A549 (cell line): Measurements from ENCODE around the gene SALL4. TPM values are rescaled to one million over a fixed set of nuclear protein-coding genes. Genes with fewer than 3 reads are reported as not detected.

Experiments
- ATAC-seq, 2 experiments: fragments of 200-7000 bp in 1 of 2; fragments of >200 bp in 1 of 2; cut with Nextera tagmentation in 1 of 2; cut with Tn5 transposase in 1 of 2; 3 replicates each; pipeline versions ENCODE4 v1.8.0 to v1.9.1; 2018 to 2020; ENCODE audit warnings: mild to moderate bottlenecking in 1 of 2, moderate library complexity in 1 of 2
- CTCF ChIA-PET: fragments of 300-600 bp; sonication (Branson Sonifier 250); formaldehyde crosslinking; extraction: SDS; loops from one replicate; lab custom pipeline; 2021; ENCODE audit warnings: antibody characterized with exemption, inconsistent platforms; lab: Yijun Ruan, JAX
- POLR2A ChIA-PET: fragments of 350-600 bp; formaldehyde crosslinking; extraction: SDS; loops from one replicate; lab custom pipeline; 2021; ENCODE audit warnings: antibody characterized with exemption, inconsistent platforms; lab: Yijun Ruan, JAX
- DNase-seq, 2 experiments: peaks; one replicate each; pipeline versions ENCODE4 v3.0.0 to v3.0.0-alpha.2; 2011 to 2016; ENCODE audit warnings: low read depth in 1 of 2, low spot score in 1 of 2
- FAIRE-seq: peaks from 2 replicates; lab custom pipeline; 2011; peaks lifted over from hg19 to GRCh38; lab: Jason Lieb, UNC
- H3K27ac ChIP-seq, 2 experiments: fragments of >200 bp; sonication (Bioruptor Twin); formaldehyde crosslinking; 3 replicates each; pipeline ENCODE4 v1.5.1; 2016 to 2017
- H3K4me1 ChIP-seq: fragments of >200 bp; sonication (Bioruptor Twin); formaldehyde crosslinking; 3 replicates; pipeline ENCODE4 v1.6.1; 2016
- H3K4me2 ChIP-seq: fragments of >200 bp; sonication (Bioruptor Twin); formaldehyde crosslinking; 3 replicates; pipeline ENCODE4 v1.6.1; 2016
- H3K4me3 ChIP-seq: fragments of >200 bp; sonication (Bioruptor Twin); formaldehyde crosslinking; 3 replicates; pipeline ENCODE4 v1.5.1; 2016
- H3K9me3 ChIP-seq: fragments of >200 bp; sonication (Bioruptor Twin); formaldehyde crosslinking; 3 replicates; pipeline ENCODE4 v1.6.1; 2016
- BHLHE40 ChIP-seq: IDR thresholded peaks from 2 replicates; pipeline ENCODE4 v1.6.1; 2012; ENCODE audit warnings: low read depth, low read length, inconsistent platforms
- CHD2 ChIP-seq: fragments of 150-350 bp; IDR thresholded peaks from 2 replicates; pipeline ENCODE4 v1.6.1; 2014; ENCODE audit warnings: low read length; ENCODE audit not compliant: partially characterized antibody
- ELK1 ChIP-seq: fragments of 150-350 bp; IDR thresholded peaks from 2 replicates; pipeline ENCODE4 v1.6.1; 2014; ENCODE audit warnings: low read depth, mild to moderate bottlenecking, low read length
- EP300 ChIP-seq, 2 experiments: fragments of >200 bp; sonication (Bioruptor Twin); formaldehyde crosslinking; IDR thresholded peaks; 2 replicates in 1 of 2; 3 replicates in 1 of 2; pipeline ENCODE4 v1.6.1; 2016 to 2017
- ESRRA ChIP-seq: fragments of 150-350 bp; IDR thresholded peaks from 2 replicates; pipeline ENCODE4 v1.6.1; 2014; ENCODE audit warnings: mild to moderate bottlenecking, low read length, borderline replicate concordance
- FOXS1 ChIP-seq: fragments of 250-450 bp; sonication (Bioruptor Pico); IDR thresholded peaks from 2 replicates; pipeline ENCODE4 v1.5.0; 2020; ENCODE audit warnings: mild to moderate bottlenecking, moderate library complexity
- HMGXB4 ChIP-seq: fragments of 250-450 bp; sonication (Bioruptor Pico); IDR thresholded peaks from 2 replicates; pipeline ENCODE4 v1.5.0; 2021; ENCODE audit warnings: mild to moderate bottlenecking, moderate library complexity, borderline replicate concordance
- HOXA7 ChIP-seq: fragments of 250-450 bp; sonication (Bioruptor Pico); IDR thresholded peaks from 2 replicates; pipeline ENCODE4 v1.5.0; 2020; ENCODE audit warnings: mild to moderate bottlenecking, moderate library complexity
- HOXB13 ChIP-seq: fragments of 250-450 bp; sonication (Bioruptor Pico); IDR thresholded peaks from 2 replicates; pipeline ENCODE4 v1.5.0; 2020; ENCODE audit warnings: low read depth, mild to moderate bottlenecking, moderate library complexity
- JUNB ChIP-seq: fragments of >200 bp; sonication (Bioruptor Twin); formaldehyde crosslinking; IDR thresholded peaks from 2 replicates; pipeline ENCODE4 v1.6.1; 2016
- KDM5A ChIP-seq: fragments of 200-600 bp; sonication (generic); IDR thresholded peaks from 2 replicates; pipeline ENCODE4 v1.6.1; 2016; ENCODE audit warnings: antibody characterized with exemption, mild to moderate bottlenecking
- MAFK ChIP-seq: fragments of 450-650 bp; IDR thresholded peaks from 2 replicates; pipeline ENCODE4 v1.6.1; 2014; ENCODE audit not compliant: partially characterized antibody
- MAZ ChIP-seq: fragments of 150-350 bp; IDR thresholded peaks from 2 replicates; pipeline ENCODE4 v1.6.1; 2014; ENCODE audit warnings: antibody characterized with exemption, low read depth, low read length, borderline replicate concordance
- MYC ChIP-seq: IDR thresholded peaks from 2 replicates; pipeline ENCODE4 v1.6.1; 2012; ENCODE audit warnings: mild to moderate bottlenecking, inconsistent platforms, low read length, improper control_type of control experiment, borderline replicate concordance
- NPAS2 ChIP-seq: fragments of 250-450 bp; sonication (Bioruptor Pico); IDR thresholded peaks from 2 replicates; pipeline ENCODE4 v1.8.0; 2022; ENCODE audit warnings: mild to moderate bottlenecking, moderate library complexity, borderline replicate concordance
- NR3C1 ChIP-seq: fragments of >200 bp; sonication (Bioruptor Twin); formaldehyde crosslinking; IDR thresholded peaks from 3 replicates; pipeline ENCODE4 v1.6.1; 2017
- PHF8 ChIP-seq: fragments of 200-600 bp; sonication (generic); IDR thresholded peaks from 2 replicates; pipeline ENCODE4 v1.6.1; 2016; ENCODE audit warnings: low read depth, mild to moderate bottlenecking, antibody characterized with exemption, moderate library complexity, borderline replicate concordance
- RAD21 ChIP-seq, 2 experiments: fragments of >200 bp in 1 of 2; sonication (Bioruptor Twin) in 1 of 2; formaldehyde crosslinking in 1 of 2; IDR thresholded peaks in 1 of 2; conservative IDR thresholded peaks in 1 of 2; 2 replicates in 1 of 2; 3 replicates in 1 of 2; pipeline ENCODE4 v1.6.1; 2012 to 2018; ENCODE audit warnings: inconsistent platforms in 1 of 2
- RARB ChIP-seq: fragments of 250-450 bp; sonication (Bioruptor Pico); IDR thresholded peaks from 2 replicates; pipeline ENCODE4 v1.8.0; 2021; ENCODE audit warnings: mild to moderate bottlenecking, moderate library complexity
- RCOR1 ChIP-seq: fragments of 150-350 bp; IDR thresholded peaks from 2 replicates; pipeline ENCODE4 v1.6.1; 2014; ENCODE audit warnings: antibody characterized with exemption, low read length, low read depth
- RFX5 ChIP-seq: fragments of 450-650 bp; IDR thresholded peaks from 2 replicates; pipeline ENCODE4 v1.7.1; 2014; ENCODE audit warnings: antibody characterized with exemption, mild to moderate bottlenecking, moderate library complexity
- SMC3 ChIP-seq: fragments of >200 bp; sonication (Bioruptor Twin); formaldehyde crosslinking; IDR thresholded peaks from 3 replicates; pipeline ENCODE4 v1.6.1; 2018; ENCODE audit warnings: inconsistent platforms
- SREBF2 ChIP-seq: fragments of 450-650 bp; IDR thresholded peaks from 2 replicates; pipeline ENCODE4 v1.6.1; 2014; ENCODE audit warnings: mild to moderate bottlenecking, moderate library complexity
- TFCP2L1 ChIP-seq: fragments of 250-450 bp; sonication (Bioruptor Pico); IDR thresholded peaks from 2 replicates; pipeline ENCODE4 v1.5.0; 2021; ENCODE audit warnings: mild to moderate bottlenecking
- ZFP36 ChIP-seq: fragments of 450-650 bp; IDR thresholded peaks from 2 replicates; pipeline ENCODE4 v1.6.1; 2014; ENCODE audit warnings: borderline replicate concordance; ENCODE audit not compliant: partially characterized antibody
- ZSCAN20 ChIP-seq: fragments of 250-450 bp; sonication (Bioruptor Pico); IDR thresholded peaks from 2 replicates; pipeline ENCODE4 v1.8.0; 2022; ENCODE audit warnings: mild to moderate bottlenecking, moderate library complexity
- WGBS: methylation state at CpG from one replicate; pipeline ENCODE4 v1.1.6; 2017; ENCODE audit errors: missing lambda C conversion rate; 5-methylcytosine and 5-hydroxymethylcytosine counted together
- polyA plus RNA-seq, 4 experiments: library from polyadenylated mRNA; depleted of rRNA in 3 of 4; stranded (reverse); fragments of >200 nt; fragmentation: RNase III in 1 of 4; extraction: RNeasy Plus Mini Kit Qiagen cat#74134 plus additional on column Dnase treatment in 1 of 4; gene quantifications; 2 replicates in 3 of 4; 3 replicates in 1 of 4; pipeline ENCODE4 v1.2.3, GENCODE V29; 2011 to 2017
- TF ChIP-seq, protein P1 (sequence below): fragments of 200-600 bp; sonication (generic); IDR thresholded peaks from 2 replicates; pipeline ENCODE4 v1.6.1; 2016; ENCODE audit warnings: antibody characterized with exemption, mild to moderate bottlenecking, moderate library complexity
- TF ChIP-seq, protein P2 (sequence below): IDR thresholded peaks from 2 replicates; pipeline ENCODE4 v1.6.1; 2012; ENCODE audit warnings: low read depth, borderline replicate concordance
- TF ChIP-seq, protein P3 (sequence below): IDR thresholded peaks from 2 replicates; pipeline ENCODE4 v1.6.1; 2012

Gene SALL4
- polyA plus RNA-seq, 2 of the 4 experiments (the other 2 are of a cell fraction): 2.3 to 7.6 TPM

- ChIA-PET CTCF (interaction anchor here (0.6 to 1.3 kb wide), 2 partner anchors 22 to 29 kb away, joined by 3 to 4 read pairs; no protein-coding TSS in a partner anchor), POLR2A (no interaction called here)
- WGBS: 84% methylated on average over 7 of the region's 7 CpGs
- no peak for FAIRE-seq
- TF ChIP-seq NR3C1 (no peak), ESRRA (no peak), MAZ (no peak), TFCP2L1 (CRISPR knock-in tag) (no peak), RARB (CRISPR knock-in tag) (no peak), EP300 (IDR thresholded peaks at IDR 0.05) (no peak), RAD21 (conservative IDR thresholded peaks at IDR 0.05 in 1 of 2, IDR thresholded peaks at IDR 0.05 in 1 of 2) (no peak), BHLHE40 (no peak), HOXB13 (CRISPR knock-in tag) (no peak), MYC (no peak), JUNB (no peak)
- TF ChIP-seq, protein P1, sequence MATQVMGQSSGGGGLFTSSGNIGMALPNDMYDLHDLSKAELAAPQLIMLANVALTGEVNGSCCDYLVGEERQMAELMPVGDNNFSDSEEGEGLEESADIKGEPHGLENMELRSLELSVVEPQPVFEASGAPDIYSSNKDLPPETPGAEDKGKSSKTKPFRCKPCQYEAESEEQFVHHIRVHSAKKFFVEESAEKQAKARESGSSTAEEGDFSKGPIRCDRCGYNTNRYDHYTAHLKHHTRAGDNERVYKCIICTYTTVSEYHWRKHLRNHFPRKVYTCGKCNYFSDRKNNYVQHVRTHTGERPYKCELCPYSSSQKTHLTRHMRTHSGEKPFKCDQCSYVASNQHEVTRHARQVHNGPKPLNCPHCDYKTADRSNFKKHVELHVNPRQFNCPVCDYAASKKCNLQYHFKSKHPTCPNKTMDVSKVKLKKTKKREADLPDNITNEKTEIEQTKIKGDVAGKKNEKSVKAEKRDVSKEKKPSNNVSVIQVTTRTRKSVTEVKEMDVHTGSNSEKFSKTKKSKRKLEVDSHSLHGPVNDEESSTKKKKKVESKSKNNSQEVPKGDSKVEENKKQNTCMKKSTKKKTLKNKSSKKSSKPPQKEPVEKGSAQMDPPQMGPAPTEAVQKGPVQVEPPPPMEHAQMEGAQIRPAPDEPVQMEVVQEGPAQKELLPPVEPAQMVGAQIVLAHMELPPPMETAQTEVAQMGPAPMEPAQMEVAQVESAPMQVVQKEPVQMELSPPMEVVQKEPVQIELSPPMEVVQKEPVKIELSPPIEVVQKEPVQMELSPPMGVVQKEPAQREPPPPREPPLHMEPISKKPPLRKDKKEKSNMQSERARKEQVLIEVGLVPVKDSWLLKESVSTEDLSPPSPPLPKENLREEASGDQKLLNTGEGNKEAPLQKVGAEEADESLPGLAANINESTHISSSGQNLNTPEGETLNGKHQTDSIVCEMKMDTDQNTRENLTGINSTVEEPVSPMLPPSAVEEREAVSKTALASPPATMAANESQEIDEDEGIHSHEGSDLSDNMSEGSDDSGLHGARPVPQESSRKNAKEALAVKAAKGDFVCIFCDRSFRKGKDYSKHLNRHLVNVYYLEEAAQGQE: no peak
- TF ChIP-seq, protein P2, sequence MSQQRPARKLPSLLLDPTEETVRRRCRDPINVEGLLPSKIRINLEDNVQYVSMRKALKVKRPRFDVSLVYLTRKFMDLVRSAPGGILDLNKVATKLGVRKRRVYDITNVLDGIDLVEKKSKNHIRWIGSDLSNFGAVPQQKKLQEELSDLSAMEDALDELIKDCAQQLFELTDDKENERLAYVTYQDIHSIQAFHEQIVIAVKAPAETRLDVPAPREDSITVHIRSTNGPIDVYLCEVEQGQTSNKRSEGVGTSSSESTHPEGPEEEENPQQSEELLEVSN: no peak
- TF ChIP-seq, all 56 proteins: peak for 0
- DNase-seq (no peak), ATAC-seq (no peak)
- Histone ChIP-seq H3K4me1 (no peaks in the 10 kb centered on the region), H3K9me3 (no peaks in the 10 kb centered on the region), H3K27ac (no peak overlapping the region), H3K4me2 (no peak overlapping the region), H3K4me3 (no peak overlapping the region)
These were observed 26.4 kb upstream of the SALL4 start for GRCh38 chr20:51828762-51829161.

DNA sequence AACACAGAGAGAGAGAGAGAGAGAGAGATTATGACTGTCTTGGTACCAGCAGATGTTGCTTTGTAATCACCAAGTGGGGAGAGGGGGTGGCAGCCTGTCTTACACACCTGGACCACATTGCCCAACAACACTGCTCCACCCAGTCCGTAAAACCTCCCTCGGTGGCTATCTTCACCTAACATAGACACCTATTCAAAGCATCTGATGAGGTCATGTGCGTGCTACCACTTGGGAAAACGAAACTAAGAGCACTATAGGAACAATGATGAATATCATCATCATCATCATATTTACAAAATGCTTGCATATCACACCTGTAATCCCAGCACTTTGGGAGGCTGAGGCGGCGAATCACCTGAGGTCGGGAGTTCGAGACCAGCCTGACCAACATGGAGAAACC is 24.1 kb upstream of the SALL4 start:
- H3K9me3 ChIP-seq: no peaks in the 10 kb centered on the region
- H3K4me3 ChIP-seq: no peak overlapping the region
- 62% methylated on average over 8 of the region's 8 CpGs for WGBS
- no peaks in the 10 kb centered on the region for H3K4me1 ChIP-seq
- POLR2A ChIA-PET: no interaction called here
- DNase-seq: no peak
- CTCF ChIA-PET: no interaction called here
- ATAC-seq: no peak
- no peak overlapping the region for H3K4me2 ChIP-seq
- no peak overlapping the region for H3K27ac ChIP-seq
- TF ChIP-seq KDM5A (no peak), MAFK (no peak), HMGXB4 (no peak), ZSCAN20 (CRISPR knock-in tag) (no peak), HOXA7 (CRISPR knock-in tag) (no peak), PHF8 (no peak), BHLHE40 (no peak), RCOR1 (no peak), FOXS1 (CRISPR knock-in tag) (no peak), SREBF2 (no peak), EP300 (IDR thresholded peaks at IDR 0.05) (no peak), NPAS2 (CRISPR knock-in tag) (no peak), ZFP36 (no peak), ELK1 (no peak), CHD2 (no peak), RFX5 (no peak), MAZ (no peak), SMC3 (no peak)
- TF ChIP-seq, protein P3, sequence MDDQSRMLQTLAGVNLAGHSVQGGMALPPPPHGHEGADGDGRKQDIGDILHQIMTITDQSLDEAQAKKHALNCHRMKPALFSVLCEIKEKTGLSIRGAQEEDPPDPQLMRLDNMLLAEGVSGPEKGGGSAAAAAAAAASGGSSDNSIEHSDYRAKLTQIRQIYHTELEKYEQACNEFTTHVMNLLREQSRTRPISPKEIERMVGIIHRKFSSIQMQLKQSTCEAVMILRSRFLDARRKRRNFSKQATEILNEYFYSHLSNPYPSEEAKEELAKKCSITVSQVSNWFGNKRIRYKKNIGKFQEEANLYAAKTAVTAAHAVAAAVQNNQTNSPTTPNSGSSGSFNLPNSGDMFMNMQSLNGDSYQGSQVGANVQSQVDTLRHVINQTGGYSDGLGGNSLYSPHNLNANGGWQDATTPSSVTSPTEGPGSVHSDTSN: no peak
- TF ChIP-seq, all 56 proteins: peak for 0
- no peak for FAIRE-seq
